ENCODE data around the gene SMAD7.

The SMAD7 gene

GRCh38 chr18:48913201-48913600, 37.6 kb downstream of the SMAD7 start:
- no peak for DNase-seq

DNA sequence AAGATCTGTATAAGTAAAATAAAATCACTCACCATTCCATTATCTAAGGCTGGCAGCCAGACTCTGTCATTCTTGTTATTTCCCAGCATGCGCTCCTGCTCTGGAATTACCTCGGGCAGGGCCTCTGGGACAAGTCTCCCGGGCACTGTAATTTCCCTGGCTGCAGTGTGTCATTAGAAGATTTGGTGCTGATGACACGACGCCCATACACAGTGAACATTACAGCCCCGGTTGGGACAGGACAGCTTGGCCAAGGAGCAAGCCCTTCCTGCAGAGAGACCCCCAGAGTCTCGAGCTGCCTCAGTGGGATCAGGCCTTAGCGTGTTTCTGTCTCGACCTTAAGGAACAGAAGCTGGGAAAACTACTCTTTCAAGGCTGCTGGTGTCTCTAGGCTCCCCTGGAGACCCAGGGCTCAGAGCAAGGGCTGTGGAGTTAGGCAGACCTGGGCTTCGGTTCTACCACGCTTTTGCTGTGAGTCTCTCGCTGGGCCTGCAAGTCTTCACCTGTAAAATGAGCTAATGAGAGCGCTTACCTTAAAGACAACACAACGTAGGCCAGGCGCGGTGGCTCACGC, 39.7 kb downstream of the SMAD7 start:
- DNase-seq, result no peak

GRCh38 chr18:48909721-48910120, 41.0 kb downstream of the SMAD7 start:
- DNase-seq, result no peak

- DNase-seq, result no peak
Measured at GRCh38 chr18:48908916-48909315, 41.8 kb downstream of the SMAD7 start.

GRCh38 chr18:48905513-48905912, 45.3 kb downstream of the SMAD7 start:
- DNase-seq, result no peak

- no peak for DNase-seq
Measured at GRCh38 chr18:48904847-48905394, 45.8 kb downstream of the SMAD7 start.

DNA sequence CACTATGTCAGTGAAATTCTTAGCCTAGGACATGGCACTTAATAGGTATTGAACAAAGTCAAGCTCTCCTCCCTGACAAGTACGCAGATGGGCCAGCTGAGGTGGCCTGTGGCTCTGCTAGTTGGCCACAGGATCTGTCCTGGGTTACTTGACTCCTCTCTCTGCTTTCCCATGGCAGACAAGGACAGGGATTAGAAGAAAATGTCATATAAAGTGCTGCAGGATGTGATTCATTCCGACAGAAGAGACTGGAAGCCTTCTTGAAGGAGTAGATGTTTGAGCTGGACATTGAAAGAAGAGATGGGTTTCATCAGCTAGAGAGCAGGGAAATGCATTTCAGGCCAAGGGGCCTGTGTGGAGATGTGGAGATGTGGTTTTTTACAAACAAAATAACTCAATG, 46.7 kb downstream of the SMAD7 start:
- no peak for DNase-seq

- DNase-seq, result no peak
Measured at GRCh38 chr18:48902856-48903601, 47.7 kb downstream of the SMAD7 start.

- DNase-seq, result peak; percentile 29
Measured at GRCh38 chr18:48902023-48902855, 48.5 kb downstream of the SMAD7 start.

DNA sequence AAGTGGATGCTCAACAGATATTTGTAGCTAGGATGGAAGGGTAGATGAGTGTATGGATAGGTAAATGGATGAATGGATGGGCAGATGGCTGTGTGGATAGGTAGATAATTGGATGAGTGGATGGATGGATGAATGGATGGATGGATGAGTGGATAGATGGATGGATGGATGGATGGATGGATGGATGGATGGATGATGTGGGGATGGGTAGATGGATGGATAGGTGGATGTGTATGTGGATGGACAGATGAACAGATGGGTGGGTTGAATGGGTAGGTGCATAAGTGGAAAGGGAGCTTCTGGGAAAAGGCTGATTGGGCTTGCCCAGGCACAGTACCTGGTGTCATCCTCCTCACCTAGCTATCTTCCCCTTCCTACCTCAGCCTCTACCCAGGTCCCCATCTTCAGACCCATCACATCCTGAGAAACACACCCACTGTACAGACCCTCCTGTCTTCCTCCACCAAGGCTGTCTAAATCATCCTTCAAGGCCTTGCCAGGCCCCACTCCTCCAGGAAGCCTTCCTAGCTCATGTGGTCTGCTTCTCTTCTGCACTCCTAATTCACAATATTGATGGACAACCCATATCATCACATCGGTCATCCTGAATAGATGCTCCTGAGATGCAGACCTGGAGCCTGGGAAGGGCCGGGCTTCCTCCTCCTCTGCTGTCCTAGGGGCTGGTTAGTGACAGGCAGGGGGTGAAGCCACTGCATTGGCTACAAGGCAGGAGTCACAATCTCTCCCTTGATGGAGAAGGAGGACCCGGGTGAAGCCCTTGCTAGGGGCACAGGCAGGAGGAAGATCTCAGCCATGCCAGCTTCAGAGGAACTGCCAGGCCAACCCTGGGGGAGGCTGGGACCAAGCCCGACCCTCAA, 49.4 kb downstream of the SMAD7 start:
- DNase-seq, result no peak

DNA sequence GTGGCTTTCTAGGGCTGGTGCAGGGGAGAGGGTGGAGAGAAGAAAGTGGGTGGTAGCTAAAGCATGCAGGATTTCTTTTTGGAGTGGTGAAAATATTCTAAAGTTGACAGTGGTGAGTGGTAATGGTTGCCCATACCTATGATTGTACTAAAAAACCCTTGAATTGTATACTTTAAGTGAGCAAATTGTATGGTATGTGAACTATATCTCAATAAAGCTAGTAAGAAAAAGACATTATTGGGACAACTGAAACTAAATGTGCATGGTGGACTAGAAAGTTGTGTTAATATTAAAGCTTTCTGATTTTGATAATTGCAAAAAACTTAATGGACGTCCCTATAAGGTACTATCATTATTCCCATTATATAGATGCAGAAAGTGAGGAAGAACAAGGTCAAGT, 50.3 kb downstream of the SMAD7 start:
- DNase-seq, result no peak

- no peak for DNase-seq
Measured at GRCh38 chr18:48899558-48900174, 51.1 kb downstream of the SMAD7 start.

DNA sequence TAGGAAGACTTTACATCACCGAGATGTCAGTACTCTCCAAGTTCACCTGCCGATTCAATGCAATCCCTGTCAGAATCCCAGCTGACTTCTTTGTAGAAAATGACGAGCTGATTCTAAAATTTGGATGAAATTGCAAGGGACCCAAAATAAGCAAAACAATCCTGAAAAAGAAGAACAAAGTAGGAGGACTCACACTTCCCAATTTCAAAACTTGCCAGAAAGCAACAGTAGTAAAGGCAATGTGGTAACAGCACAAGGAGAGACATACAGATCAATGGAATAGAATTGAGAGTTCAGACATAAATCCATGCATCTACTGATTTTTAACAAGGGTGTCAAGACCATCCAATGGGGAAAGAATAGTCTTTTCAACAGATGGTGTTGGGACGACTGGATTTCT, 52.2 kb downstream of the SMAD7 start:
- no peak for DNase-seq

DNA sequence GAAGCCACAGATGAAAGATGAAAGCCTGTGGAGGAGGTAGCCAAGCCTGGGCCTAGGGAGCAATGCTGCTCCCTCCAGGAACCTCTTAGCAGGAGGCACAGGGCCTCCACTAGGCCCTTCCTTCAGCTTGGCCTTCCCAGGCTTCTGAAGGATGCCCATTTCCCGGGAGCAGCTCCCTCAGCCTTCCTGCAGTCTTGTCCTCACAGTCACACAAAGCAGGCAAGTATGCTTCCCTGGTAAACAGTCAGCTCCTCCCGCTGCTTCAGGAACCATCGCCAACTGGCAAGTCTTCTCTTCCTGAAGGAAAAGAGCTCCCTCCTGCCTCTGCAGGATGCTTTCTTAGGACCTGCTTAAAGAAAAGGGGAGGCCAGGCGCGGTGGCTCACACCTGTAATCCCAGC, 53.2 kb downstream of the SMAD7 start:
- no peak for DNase-seq

DNA sequence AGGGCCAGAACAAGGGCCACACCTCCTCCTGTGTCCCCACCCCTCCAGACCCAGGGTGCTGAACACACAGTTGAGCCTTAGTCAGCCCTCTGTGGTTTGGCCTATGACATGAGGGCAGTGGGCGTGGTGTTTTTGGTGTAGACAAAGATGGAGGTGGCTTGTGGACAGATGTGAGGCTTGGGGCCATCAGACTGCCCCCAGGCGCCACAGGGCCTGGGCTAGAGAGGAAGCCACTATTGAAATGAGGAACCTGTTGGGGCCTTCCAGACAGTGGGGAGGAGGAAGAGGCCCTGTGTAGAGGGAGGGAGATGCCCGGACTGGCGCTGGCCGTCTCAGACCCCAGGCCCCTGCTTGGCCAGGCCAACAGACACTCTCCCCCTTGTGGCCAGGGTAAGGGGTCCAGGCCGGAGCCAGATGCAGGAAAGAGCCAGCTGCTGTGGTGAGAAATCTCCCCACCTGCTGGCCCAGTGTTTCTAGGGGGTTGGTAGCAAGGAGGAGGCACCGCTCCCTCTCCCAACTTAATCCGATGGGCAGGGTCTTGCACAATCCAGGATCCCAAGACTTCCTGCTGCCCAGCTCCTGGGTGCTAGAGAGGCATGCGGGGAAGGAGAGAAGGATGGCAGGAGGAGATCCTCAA, 53.8 kb downstream of the SMAD7 start:
- peak; percentile 68 for DNase-seq

- no peak for DNase-seq
Measured at GRCh38 chr18:48896326-48896874, 54.4 kb downstream of the SMAD7 start.

DNA sequence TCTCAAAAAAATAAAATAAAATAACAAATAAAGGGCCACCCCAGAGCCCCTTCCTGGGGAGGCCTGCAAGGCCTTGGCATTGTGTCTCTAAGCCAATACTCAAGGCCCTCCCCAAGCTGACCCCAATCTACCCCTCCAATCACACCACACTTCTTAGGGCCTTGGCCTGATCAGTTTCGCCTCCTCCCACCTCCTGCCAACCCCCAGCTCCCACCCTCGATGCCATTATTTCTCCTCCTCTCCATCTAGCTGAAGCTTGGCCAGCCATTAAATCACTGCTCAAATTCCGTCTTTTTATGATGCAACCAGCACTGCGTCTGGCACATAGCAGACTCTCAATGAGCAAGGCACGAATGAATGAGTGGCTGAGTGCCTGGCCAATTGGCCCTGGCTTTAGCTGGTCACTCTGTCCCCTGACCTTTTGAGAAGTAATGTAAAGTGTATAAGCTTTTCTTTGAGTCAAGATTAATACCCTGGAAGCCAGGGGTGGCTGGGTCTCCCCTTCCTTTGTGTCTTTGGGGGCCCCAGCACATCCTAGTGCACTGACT, 55.9 kb downstream of the SMAD7 start:
- DNase-seq, result no peak

DNA sequence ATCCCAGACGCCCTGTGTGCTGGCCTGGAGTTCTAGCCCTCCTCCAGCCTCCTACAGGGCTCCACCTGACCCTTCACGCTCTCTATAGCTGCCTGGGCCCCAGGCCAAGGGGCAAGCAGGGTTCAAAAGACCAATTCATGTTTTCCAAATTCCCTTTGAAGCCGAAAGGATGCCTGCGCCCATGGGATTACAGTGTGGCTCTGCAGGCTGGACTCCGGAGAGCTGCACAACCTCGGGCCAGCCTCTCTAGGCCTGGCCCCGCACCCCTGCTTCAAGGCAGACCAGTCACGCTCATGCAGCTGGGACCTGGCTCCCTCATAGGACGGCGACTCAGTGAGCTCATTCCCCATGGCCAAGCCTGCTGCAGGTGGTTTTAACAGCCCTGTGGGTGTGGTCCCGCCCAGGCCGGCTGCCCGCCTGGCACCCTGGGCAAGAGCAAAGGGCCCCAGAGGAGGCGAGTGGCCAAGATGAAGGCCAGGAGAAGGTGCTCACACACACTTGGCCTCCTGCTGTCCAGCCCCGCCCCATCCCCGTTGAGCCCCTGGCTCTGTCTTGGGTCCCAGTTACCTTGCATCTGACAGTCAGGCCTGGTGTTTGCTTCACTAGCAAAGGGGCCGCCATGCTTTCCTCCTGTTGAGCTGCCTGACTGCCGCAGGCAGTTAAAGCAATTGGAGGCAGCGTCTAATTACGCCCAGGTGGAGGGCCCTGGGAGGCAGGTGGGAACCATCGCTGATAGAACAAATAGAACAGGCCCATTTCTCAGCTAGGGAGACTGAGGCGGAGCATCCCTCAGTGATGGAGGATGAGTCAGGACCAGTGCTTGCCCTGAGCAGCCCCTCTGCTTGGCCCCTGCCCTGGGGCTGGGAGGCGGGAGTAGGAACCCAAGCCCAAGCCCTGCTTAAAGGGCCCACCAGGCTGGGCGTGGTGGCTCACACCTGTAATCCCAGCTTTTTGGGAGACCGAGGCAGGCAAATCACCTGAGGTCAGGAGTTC, 56.9 kb downstream of the SMAD7 start:
- no peak for DNase-seq

DNA sequence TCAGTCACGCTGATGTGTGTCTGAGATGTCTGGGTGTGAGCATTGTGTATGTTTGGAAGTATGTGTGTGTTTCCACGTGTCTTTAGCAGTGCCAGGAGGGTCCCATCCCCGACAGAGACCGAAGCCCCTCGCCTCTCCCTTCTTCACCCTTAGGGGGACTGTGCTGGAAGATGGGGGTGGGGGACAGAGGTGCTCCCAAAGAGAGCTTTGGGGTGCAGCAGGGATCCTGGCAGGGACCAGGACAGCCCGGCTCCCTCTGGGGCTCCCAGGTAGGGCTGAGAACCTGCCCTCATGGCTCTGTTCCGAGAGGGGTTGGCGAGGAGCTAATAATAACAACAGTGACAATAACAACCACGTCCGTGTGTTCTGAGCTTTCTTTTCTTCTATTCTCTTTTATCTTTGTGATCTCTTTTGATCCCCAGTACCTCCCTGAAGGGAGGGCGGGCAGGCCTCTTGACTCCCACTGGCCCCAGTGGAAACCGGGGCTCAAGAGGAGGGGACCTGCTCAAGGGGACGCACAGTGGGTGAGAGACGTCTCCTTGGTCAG, 57.6 kb downstream of the SMAD7 start:
- no peak for DNase-seq

Data from KG1 (cell line).